ENCODE measurements around the gene MYADML2. TPM values are rescaled to one million over a fixed set of nuclear protein-coding genes. Genes with fewer than 3 reads are reported as not detected.
A peak's percentile ranks its signal among the peaks of the same experiment; 100 is the strongest.

The MYADML2 gene
- total RNA-seq, 1 donor from 2014 or later, result not detected

GRCh38 chr17:81906476-81907218 is 40.4 kb downstream of the MYADML2 start:
- H3K4me3 Mint-ChIP-seq (ENCODE audit: unreplicated experiment), result no peak overlapping the region
- no peaks in the 10 kb centered on the region for H3K9me3 Mint-ChIP-seq (ENCODE audit: low read depth)
- peaks cover 10% of the 10 kb centered on the region for H3K4me1 Mint-ChIP-seq (ENCODE audit: low read depth)
- TF ChIP-seq CTCF (IDR thresholded peaks at IDR 0.05), result peak; percentile 12
- H3K27ac Mint-ChIP-seq (ENCODE audit: unreplicated experiment), result no peak overlapping the region
- no peaks in the 10 kb centered on the region for H3K27me3 Mint-ChIP-seq (ENCODE audit: low read depth)
- peaks cover 4% of the 10 kb centered on the region for H3K36me3 Mint-ChIP-seq (ENCODE audit: low read depth)
- DNase-seq (ENCODE audit: low spot score), result no peak

DNA sequence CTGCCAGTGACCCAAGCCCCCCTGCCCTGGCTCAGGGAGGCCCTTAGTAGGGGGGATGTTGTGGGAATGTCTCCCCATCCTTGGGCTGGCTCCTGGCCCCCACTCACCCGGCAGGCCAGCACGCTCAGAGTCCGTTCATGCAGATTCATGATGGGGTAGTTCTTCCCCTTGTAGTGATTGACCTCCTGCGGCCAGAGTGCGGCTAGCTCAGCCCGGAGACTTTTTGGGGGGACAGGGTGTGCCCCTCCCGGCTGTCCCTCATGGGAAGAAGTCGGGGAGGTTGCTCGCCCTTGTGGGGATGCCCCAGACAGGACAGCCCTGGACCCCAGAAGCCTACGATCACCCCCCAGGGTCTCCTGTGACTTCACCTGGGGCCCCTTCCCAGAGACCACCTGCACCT is 41.0 kb downstream of the MYADML2 start:
- Mint-ChIP-seq H3K4me1 (ENCODE audit: low read depth) (peaks cover 13% of the 10 kb centered on the region), H3K27me3 (ENCODE audit: low read depth) (no peaks in the 10 kb centered on the region), H3K27ac (ENCODE audit: unreplicated experiment) (no peak overlapping the region), H3K9me3 (ENCODE audit: low read depth) (no peaks in the 10 kb centered on the region), H3K36me3 (ENCODE audit: low read depth) (peaks cover 4% of the 10 kb centered on the region), H3K4me3 (ENCODE audit: unreplicated experiment) (no peak overlapping the region)
- DNase-seq (ENCODE audit: low spot score), result no peak
- TF ChIP-seq CTCF (IDR thresholded peaks at IDR 0.05), result no peak

- no peak for TF ChIP-seq CTCF (IDR thresholded peaks at IDR 0.05)
- DNase-seq (ENCODE audit: low spot score), result no peak
- Mint-ChIP-seq H3K4me3 (ENCODE audit: unreplicated experiment) (no peak overlapping the region), H3K27ac (ENCODE audit: unreplicated experiment) (no peak overlapping the region), H3K27me3 (ENCODE audit: low read depth) (no peaks in the 10 kb centered on the region), H3K4me1 (ENCODE audit: low read depth) (peaks cover 13% of the 10 kb centered on the region), H3K9me3 (ENCODE audit: low read depth) (no peaks in the 10 kb centered on the region), H3K36me3 (ENCODE audit: low read depth) (peaks cover 4% of the 10 kb centered on the region)
These were observed 41.6 kb downstream of the MYADML2 start for GRCh38 chr17:81905424-81905875.

DNA sequence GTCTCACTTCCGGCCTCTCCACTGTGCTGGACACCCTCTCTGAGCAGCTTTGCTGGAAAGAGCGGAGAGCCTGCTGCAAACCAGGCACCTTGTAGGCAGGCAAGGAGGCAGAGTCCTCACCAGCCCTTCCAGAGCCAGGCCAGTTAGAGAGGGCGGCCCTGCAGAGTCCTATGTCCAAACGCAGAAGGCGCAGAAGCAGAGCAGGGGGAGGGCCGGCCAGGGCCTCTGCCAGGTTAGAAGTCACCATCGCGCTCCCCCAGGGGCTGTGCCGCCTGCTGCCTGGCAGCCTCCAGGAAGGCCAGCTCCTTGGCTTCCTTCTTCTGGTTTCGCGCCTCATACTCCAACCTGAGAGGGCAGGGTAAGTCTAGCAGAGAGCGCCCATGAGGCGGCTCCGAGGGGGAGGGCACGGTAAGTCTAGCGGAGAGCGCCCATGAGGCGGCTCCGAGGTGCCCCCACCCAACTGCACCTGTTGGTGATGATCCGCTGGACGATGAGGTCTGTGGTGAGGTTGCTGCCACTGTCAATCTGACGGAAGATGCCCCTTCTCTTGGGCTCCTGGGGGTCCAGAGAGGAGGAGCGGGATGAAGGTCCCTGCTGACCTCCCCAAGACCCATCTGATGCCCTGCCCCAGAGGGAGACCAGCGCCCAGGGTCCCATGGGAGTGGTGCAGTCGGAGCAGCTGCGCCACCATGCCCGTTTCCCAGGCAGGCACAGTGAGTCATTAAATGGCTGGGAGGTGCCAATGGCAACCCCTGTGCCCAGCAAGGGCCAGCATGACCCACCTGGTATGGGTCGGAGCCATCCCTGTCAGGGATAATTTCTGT is 42.2 kb downstream of the MYADML2 start:
- Mint-ChIP-seq H3K27me3 (ENCODE audit: low read depth) (no peaks in the 10 kb centered on the region), H3K4me1 (ENCODE audit: low read depth) (peaks cover 12% of the 10 kb centered on the region), H3K36me3 (ENCODE audit: low read depth) (peaks cover 6% of the 10 kb centered on the region), H3K27ac (ENCODE audit: unreplicated experiment) (no peak overlapping the region), H3K4me3 (ENCODE audit: unreplicated experiment) (no peak overlapping the region), H3K9me3 (ENCODE audit: low read depth) (no peaks in the 10 kb centered on the region)
- no peak for DNase-seq (ENCODE audit: low spot score)
- no peak for TF ChIP-seq CTCF (IDR thresholded peaks at IDR 0.05)

- Mint-ChIP-seq H3K4me1 (ENCODE audit: low read depth) (peaks cover 11% of the 10 kb centered on the region), H3K9me3 (ENCODE audit: low read depth) (no peaks in the 10 kb centered on the region), H3K36me3 (ENCODE audit: low read depth) (peaks cover 6% of the 10 kb centered on the region), H3K27ac (ENCODE audit: unreplicated experiment) (no peak overlapping the region), H3K4me3 (ENCODE audit: unreplicated experiment) (no peak overlapping the region), H3K27me3 (ENCODE audit: low read depth) (no peaks in the 10 kb centered on the region)
- DNase-seq (ENCODE audit: low spot score), result no peak
- no peak for TF ChIP-seq CTCF (IDR thresholded peaks at IDR 0.05)
These were observed 43.0 kb downstream of the MYADML2 start for GRCh38 chr17:81903896-81904599.
